Ramos (cell line): ENCODE measurements around the gene ATG10.
"Not testable (repeated sequence)": the region's sequence is repeated elsewhere in the genome, so short reads cannot be mapped to it uniquely, and the experiment has no call there.

ENCODE experiments used
- in situ Hi-C: fragments of 300-500 bp; cut with MboI; formaldehyde crosslinking; loops from one replicate; pipeline ENCODE4 v1.14.3; 2022; ENCODE audit warnings: low sequenced_read_pairs; ENCODE audit not compliant: unreplicated experiment

The ATG10 gene

DNA sequence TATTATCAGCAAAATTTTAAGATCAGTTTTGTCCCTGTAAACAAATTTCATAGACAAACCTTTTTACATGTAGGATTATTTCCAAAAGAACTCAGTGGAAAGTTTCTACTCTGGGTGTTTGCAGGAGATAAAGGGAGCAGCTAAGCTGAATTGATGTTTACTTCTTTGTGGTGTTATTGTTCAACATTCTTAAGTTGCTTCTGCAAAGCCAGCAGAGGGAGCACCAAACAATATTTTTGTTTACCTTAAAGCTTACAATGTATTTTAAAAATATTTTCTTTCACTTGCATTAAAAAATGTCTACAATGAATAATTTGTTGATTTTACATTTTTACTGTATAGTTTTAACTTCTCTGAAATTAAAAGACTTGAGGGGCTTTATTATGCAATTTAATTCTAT lies 135.4 kb downstream of the ATG10 start:
- in situ Hi-C loops = no loop called here

DNA sequence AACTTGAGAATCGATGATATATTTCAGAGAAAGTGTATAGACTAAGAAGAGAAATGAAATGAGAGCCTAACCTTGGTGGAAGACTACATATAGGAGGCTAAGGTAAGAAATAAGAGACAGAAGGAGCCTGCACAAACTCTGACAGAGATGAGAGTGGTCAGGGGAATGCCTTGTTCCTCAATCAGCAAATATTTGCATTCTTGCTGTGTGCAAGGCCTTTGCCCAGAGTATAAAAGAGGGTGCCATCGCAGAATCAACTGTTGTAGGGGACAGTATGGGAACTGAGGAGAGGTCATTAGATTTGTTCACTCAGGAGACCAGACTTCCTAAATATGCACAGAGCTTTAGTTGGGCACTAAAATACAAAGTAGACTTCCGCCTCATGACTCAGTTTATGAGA lies 137.2 kb downstream of the ATG10 start:
- in situ Hi-C loops = no loop called here

DNA sequence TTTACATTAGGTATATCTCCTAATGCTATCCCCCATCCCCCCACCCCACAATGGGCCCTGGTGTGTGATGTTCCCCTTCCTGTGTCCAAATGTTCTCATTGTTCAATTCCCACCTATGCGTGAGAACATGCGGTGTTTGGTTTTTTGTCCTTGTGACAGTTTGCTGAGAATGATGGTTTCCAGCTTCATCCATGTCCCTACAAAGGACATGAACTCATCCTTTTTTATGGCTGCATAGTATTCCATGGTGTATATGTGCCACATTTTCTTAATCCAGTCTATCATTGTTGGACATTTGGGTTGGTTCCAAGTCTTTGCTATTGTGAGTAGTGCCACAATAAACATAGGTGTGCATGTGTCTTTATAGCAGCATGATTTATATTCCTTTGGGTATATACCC lies 138.1 kb downstream of the ATG10 start:
- in situ Hi-C loops = not testable (repeated sequence)

DNA sequence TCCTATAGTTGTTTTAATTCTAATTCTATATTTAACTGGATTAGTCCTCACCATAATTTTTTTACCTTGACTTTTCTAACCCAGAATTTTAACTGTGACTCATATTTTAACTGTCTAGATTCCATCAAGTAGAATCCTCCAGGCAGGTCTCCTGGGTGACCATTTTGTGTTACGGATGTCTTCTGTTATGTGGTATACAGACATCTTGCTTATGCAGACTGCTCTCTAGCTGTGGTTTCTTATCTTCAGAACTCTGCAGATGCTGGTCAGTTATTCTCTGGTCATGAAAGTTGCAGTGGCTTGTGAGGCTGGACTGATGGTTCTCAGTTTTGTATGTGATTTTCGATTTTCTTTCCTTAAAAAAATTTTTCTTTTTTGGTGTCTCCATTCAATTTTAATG lies 139.4 kb downstream of the ATG10 start:
- in situ Hi-C loops = no loop called here

DNA sequence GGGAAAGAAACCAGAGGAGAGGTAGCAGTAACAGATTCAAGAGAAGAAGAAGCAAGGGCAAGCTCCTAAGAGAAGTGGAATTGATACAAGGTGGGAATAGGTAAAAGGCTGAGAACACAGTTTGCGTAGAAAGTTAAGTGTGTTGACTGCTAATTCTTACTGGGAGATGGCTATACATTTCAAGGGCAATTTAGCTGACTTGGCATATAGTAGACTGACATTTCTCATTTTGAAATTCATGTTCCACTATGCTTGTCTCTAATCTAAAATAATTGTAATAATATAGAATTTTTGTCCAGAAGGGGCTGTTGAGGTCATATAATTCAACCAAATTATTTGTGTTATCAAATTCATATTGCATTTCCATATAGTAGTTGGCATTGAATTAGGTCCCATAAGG lies 144.0 kb downstream of the ATG10 start:
- in situ Hi-C loops = no loop called here

DNA sequence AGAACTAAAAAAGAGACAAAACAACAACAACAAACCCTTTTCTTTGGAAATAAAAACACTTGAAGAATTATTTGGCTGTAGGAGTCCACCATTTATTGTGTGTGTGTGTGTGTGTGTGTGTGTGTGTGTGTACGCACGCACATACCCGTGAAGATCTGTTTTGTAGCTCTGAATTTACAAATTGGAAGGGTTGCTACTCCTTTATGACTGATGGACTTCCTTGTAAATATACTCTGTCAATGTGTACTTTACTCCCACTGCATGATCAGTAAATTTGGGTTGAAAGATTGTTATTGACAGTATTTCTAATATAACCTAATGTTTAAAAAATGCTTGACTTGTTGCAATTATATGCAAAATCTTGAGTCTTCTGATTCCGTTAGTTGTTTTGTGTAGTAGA lies 148.1 kb downstream of the ATG10 start:
- in situ Hi-C loops = no loop called here

DNA sequence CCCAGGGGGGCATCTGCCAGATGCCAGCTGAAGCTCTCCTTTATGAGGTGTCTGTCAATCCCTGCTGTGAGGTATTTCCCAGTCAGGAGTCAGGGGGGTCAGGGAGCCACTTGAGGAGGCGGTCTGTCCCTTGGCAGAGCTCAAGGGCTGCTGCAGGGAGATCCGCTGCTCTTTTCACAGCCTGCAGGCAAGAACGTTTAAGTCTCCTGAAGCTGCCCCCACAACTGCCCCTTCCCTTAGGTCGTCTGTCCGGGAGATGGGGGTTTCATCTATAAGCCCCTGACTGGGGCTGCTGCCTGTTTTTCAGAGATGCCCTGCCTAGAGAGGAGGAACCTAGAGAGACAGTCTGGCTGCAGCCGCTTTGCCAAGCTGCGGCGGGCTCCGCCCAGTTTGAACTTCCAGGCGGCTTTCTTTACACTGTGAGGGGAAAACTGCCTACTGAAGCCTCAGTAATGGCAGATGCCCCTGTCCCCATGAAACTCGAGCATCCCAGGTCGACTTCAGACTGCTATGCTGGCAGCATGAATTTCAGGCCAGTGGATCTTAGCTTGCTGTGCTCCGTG lies 158.0 kb downstream of the ATG10 start:
- in situ Hi-C loops = no loop called here

DNA sequence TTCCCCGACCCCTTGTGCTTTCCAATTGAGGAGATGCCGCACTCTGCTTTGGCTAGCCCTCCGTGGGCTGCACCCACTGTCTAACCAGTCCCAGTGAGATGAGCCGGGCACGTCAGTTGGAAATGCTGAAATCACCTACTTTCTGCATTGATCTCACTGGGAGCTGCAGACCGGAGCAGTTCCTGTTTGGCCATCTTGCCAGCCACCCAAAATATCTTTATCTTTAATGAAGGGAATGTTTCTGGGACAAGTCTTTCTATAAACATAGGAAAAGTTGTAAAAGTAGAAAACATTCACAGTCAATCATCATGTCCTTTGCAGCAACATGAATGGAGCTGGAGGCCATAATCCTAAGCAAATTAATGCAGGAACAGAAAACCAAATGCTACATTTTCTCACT lies 158.8 kb downstream of the ATG10 start:
- in situ Hi-C loops = no loop called here

DNA sequence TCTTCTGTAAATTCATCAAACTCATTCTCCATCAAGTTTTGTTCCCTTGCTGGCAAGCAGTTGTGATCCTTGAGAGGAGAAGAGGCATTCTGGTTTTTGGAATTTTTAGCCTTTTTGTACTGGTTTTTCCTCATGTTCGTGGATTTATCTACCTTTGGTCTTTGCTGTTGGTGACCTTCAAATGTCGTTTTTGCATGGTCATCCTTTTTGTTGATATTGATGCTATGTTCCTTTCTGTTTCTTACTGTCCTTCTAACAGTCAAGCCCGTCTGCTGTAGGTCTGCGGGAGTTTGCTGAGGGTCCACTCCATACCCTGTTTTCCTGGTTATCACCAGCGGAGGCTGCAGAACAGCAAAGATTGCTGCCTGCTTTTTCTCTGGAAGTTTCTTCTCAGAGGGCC lies 165.4 kb downstream of the ATG10 start:
- in situ Hi-C loops = no loop called here

DNA sequence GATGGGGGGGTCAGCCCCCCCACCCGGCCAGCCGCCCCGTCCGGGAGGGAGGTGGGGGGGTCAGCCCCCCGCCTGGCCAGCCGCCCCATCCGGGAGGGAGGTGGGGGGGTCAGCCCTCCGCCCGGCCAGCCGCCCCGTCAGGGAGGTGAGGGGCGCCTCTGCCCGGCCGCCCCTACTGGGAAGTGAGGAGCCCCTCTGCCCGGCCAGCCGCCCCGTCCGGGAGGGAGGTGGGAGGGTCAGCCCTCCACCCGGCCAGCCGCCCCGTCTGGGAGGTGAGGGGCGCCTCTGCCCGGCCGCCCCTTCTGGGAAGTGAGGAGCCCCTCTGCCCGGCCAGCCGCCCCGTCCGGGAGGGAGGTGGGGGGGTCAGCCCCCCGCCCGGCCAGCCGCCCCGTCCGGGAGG lies 168.0 kb downstream of the ATG10 start:
- in situ Hi-C loops = not testable (repeated sequence)

DNA sequence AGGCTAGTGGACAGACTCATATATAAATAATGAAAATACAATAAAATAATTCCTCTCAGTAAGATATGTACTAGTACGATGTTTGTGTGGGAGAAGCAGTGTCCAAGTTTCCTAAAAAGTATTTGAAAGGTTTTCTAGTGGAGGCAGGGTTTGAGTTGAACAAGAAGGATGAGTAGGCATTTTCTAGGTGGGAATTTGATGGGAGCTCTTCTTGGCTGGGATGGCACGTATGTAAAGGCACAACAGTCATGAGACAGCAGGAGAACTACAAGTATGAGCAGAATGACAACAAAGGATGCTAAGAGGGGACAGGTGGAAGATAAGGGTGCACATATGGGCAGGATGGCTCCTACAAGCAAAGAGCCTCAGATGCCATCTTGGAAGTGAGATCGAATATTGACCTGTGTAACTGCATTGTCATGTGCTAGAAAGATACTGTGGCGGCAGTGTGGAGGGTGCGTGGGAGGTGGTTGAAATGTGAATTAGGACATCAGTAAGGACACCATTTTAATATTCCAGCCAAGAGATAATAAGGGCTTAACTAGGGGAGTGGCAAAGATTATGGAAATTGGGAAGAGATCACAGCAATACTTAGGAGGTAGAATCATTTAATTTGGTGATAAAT lies 170.5 kb downstream of the ATG10 start:
- in situ Hi-C loops = no loop called here

DNA sequence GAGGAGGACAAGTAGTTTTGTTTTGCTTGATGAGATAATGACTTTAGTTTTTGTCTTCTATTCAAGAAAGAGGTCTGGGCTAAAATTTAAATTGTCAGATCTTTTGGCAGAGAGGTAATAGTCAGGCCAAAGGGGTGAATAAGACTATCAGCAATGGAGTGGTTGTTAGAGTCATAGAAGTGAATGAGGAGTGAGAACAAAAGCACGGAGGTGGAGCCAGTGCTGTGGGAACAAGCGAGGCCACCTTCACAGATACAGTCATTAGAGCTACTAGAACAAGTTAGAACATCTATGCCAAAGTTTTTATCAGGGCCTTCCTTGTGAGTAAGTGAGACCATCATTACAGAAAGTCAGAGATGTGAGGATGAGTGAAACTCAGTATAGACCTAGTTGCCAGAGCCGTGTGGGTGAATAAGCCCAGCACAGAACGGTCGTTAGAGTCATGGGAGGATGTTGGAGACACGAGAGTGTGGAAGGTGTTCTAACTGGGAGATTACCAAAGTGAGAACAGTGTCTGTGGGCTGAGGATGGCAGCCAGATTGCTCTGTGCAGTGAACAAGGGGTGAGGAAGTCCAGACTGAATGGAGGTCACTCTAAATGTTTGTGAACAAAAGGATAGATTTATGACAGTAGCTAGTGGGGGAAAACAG lies 171.2 kb downstream of the ATG10 start:
- in situ Hi-C loops = no loop called here

DNA sequence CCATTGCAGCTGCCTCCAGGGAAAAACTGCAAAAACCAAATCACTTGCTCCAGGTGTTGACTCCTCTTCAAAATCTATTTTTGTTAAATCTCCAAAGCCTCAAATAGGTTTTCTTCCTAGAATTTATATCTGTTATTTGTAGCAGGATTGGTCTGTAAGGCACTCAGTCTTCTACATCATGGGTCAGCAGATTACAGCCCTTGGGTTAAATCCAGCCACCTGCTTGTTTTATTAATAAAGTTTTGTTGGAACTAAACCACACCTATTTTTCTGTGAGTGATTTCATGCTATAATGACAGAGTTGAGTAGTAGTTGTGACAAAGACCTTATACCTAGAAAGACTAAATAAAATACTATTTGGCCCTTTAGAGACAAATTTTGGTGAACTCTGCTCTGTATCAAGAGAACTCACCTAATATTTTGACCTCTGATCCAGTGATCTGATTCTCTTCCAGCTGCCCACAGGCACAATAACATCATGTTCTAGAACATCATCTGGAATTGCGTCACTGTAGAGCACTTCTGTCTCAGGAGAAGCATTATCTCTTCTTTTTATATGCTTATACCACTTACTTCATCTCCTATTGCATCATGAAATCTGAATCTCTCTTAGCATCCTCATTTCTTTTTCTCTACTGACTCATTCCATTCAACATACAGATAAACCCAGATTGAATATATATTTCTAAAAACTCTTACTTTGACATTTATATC lies 176.2 kb downstream of the ATG10 start:
- in situ Hi-C loops = no loop called here

DNA sequence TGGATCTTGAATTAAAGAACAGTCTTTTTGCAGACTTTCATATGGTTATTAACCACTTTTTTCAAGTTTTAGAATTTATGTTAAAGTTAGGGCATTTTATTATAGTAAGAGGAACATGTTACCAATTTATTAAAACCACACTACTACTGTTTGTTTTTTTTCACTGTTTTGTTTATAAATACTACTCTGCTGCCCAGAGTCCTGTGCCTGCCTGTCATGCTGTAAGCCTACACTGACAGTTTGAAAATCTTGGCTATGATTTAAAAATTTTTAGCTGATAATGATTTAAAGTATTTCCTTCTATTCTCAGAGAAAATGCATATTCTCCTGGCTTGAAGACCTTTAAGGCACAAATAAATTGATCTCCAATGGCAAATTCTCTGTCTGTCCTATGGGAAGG lies 177.6 kb downstream of the ATG10 start:
- in situ Hi-C loops = no loop called here

DNA sequence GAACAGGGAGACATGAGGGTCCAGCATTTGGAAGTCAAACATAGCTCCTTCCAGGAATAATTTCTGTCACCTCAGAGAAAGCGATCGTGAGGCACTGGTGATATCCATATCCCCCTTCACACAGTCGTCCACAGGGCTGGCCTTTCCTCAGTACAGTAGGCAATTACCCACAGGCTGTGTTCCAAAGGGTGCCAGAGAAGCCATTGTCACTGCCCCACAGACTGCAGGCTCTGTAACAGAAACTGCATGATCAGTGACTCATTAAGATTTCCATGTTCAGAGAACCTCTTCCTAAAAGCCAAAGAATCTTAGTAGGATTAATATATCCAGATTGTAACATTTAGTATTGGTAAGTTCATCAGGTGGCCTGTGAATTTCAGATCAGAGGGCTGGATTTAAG lies 178.7 kb downstream of the ATG10 start:
- in situ Hi-C loops = no loop called here

DNA sequence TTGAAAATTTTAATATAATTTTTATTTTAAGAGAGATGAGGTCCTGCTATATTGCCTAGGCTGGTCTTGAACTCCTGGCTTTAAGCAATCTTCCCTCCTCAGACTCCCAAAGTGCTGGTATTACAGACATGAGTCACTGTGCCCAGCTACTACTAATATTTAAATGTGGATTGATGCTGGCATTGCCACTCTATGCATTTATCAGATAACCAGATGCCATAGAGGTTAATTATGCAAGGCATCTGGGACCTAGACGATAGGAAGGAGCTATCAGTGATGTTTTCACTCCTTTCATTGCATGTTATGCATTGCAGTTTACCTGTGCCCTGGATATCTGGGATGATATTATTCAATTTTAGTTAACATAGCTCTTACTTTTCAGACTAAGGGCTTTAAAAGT lies 179.4 kb downstream of the ATG10 start:
- in situ Hi-C loops = no loop called here

DNA sequence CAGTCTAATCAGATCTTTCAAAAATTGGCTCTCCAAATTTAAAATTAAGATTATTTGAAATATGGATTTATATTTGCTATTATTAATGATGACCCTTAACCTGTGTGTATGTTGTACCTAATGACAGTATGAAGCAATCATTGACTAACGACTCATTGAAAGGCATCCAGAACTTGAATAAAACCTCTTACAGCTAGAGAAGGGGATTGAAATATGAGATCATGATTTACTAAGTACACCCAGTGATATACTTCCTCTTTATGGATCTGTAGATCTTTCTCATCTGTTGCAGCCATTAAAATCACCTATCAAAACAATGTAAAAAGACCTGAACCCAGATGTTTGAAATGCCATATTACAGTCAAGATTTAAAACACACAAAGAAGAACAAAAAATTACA lies 179.8 kb downstream of the ATG10 start:
- in situ Hi-C loops = no loop called here

DNA sequence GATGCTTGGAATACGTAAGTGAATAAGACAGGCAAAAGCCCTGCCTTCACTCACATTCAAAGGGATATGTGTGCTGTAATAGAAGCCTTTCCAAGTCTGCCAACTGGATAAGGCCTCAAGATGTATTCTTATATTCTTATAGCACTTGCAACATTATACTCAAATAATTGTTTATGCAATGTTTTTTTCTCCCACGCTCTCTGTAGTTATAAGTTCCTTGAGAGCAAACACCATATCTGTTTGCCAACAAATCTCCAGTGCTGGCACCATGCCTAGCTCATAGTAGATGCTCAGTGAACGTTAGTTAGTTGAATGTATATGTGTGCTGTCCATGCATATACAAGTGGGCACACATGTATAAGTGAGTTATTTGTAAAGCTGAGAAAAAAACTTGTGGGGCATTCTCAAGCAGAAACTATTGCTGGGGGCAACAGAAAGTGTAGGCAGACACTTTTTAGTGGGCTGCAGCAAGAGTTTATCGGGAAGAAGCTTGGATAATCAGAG lies 181.2 kb downstream of the ATG10 start:
- in situ Hi-C loops = no loop called here

DNA sequence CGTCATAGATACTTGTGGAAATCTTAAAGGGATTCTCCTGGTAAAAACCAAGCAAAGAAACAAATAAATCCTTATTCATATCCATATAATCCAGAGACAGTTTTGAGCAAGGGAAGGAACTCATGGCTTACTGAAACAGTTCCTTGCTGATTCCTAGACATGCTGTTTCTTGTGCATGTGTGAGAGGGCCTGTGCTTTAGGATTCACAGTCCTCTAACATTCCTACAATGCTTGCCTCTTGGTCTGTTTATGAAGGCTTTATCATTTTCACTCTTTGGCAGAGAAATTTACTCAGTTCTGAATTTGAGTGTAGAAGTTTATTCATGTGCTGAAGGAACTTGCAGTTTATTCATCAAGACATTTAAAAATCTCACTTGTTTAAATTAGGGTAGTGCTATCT lies 183.0 kb downstream of the ATG10 start:
- in situ Hi-C loops = no loop called here

DNA sequence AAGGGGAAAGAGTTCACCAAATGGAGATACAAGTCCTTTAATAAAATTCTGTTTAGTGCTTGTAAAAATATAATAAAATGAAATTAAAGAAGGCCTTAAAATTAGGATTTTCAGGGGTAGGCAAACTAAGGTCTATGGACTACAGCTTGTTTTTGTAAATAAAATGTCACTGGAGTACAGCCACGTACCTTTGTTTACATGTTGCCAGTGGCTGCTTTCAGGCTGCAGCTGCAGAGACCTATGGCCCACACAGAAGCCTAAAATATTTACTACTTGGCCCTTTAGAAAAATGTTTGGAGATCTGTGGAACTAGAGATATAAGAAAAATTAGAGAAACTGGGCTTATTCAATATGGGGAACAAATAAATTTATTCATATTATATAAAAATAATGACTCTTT lies 183.5 kb downstream of the ATG10 start:
- in situ Hi-C loops = no loop called here

DNA sequence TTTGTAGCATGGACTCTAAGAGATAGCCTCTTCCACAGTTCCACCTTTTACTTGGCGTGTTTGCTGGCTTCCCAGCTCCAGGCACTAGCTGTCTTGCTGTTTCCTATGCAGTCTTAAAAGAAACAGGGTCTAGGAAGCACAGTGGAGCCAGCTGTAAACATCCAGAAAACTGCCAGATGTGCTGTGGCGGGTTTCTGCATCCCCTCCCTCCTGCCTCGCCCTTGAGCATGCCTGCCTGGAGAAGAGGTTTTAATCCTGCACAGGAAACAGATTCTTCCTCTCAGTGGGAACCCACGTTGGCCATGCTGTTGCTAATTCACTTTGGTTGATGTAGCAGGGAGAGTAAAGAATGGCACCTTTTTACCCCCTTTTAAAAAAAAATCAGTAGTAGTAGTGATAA lies 185.1 kb downstream of the ATG10 start:
- in situ Hi-C loops = no loop called here
